Natural killer cell (primary cell): ENCODE measurements around the gene PUSL1. TPM values are rescaled to one million over a fixed set of nuclear protein-coding genes. Genes with fewer than 3 reads are reported as not detected.

Experiments used
- ATAC-seq, 3 donors: fragments of 150-1000 bp in 2 of 3; fragments of 200-7000 bp in 1 of 3; cut with Tn5 transposase; 1 replicate in 1 of 3; 2 replicates in 2 of 3; pipeline ENCODE4 v1.10.0; 2021; ENCODE audit warnings: mild to moderate bottlenecking in 2 of 3, moderate library complexity in 2 of 3
- DNase-seq, 2 donors: peaks; one replicate each; pipeline versions ENCODE4 v3.0.0 to v3.0.0-alpha.2; 2013 to 2021; ENCODE audit warnings: mixed read lengths in 1 of 2
- H3K27ac ChIP-seq: one replicate; pipeline ENCODE4 v1.5.1; 2013; ENCODE audit warnings: mild to moderate bottlenecking, low read length
- H3K27me3 ChIP-seq: one replicate; pipeline ENCODE4 v1.6.1; 2013; ENCODE audit warnings: low read length; ENCODE audit not compliant: control insufficient read depth, insufficient read depth
- H3K36me3 ChIP-seq: one replicate; pipeline ENCODE4 v1.6.1; 2013; ENCODE audit warnings: low read length; ENCODE audit not compliant: control insufficient read depth, insufficient read depth
- H3K4me1 ChIP-seq: one replicate; pipeline ENCODE4 v1.6.1; 2013; ENCODE audit warnings: low read length; ENCODE audit not compliant: control insufficient read depth, insufficient read depth
- H3K4me3 ChIP-seq: one replicate; pipeline ENCODE4 v1.5.1; 2013; ENCODE audit warnings: low read length
- H3K9me3 ChIP-seq: one replicate; pipeline ENCODE4 v1.6.1; 2013; ENCODE audit warnings: low read length; ENCODE audit not compliant: control insufficient read depth, insufficient read depth
- H3K27ac Mint-ChIP-seq, 2 donors: one replicate each; pipeline ENCODE4 v1.8.0; 2022; ENCODE audit warnings: mild to moderate bottlenecking in 2 of 2, mixed read lengths in 2 of 2, moderate library complexity in 1 of 2
- H3K27me3 Mint-ChIP-seq, 2 donors: one replicate each; pipeline ENCODE4 v1.8.0; 2022; ENCODE audit warnings: low read depth in 2 of 2, mixed read lengths in 2 of 2
- H3K36me3 Mint-ChIP-seq: one replicate; pipeline ENCODE4 v1.8.0; 2022; ENCODE audit warnings: mixed read lengths
- H3K4me1 Mint-ChIP-seq, 2 donors: one replicate each; pipeline ENCODE4 v1.8.0; 2022; ENCODE audit warnings: mixed read lengths in 2 of 2
- H3K4me3 Mint-ChIP-seq: one replicate; pipeline ENCODE4 v1.8.0; 2022; ENCODE audit warnings: mild to moderate bottlenecking, moderate library complexity, mixed read lengths
- H3K9me3 Mint-ChIP-seq, 2 donors: one replicate each; pipeline ENCODE4 v1.8.0; 2022; ENCODE audit warnings: mixed read lengths in 2 of 2
- CTCF ChIP-seq: fragments of 200-600 bp; IDR thresholded peaks from one replicate; pipeline ENCODE4 v1.8.0; 2022; ENCODE audit warnings: antibody characterized with exemption
- WGBS: methylation state at CpG from one replicate; pipeline ENCODE4 v1.1.7; 2013; ENCODE audit warnings: missing lambda C conversion rate; ENCODE audit not compliant: insufficient coverage; 5-methylcytosine and 5-hydroxymethylcytosine counted together
- intact Hi-C: fragments of 100-400 bp; cut with micrococcal nuclease; formaldehyde crosslinking; loops from one replicate; pipeline ENCODE4 v1.14.2; 2022
- total RNA-seq, 4 donors: library from RNA; stranded (reverse); fragments of 120-200 nt in 1 of 4; gene quantifications; one replicate each; pipeline versions ENCODE4 v1.2.3 to v1.2.4, GENCODE V29; 2013 to 2022

Gene PUSL1
- total RNA-seq, 3 donors from 2014 or later (not counting 1 experiment from before 2014, with no cell fraction given), result 11.1 to 13.0 (median 12.9) TPM

GRCh38 chr1:1340185-1340584, 31.8 kb downstream of the PUSL1 start:
- Mint-ChIP-seq H3K4me1 (peaks cover 0 to 6% of the 10 kb centered on the region in 2 donors), H3K27ac (no peak overlapping the region), H3K27me3 (no peaks in the 10 kb centered on the region), H3K9me3 (no peaks in the 10 kb centered on the region), H3K4me3 (no peak overlapping the region), H3K36me3 (no peaks in the 10 kb centered on the region)
- peaks cover 2% of the 10 kb centered on the region for H3K36me3 ChIP-seq
- H3K4me1 ChIP-seq, result no peaks in the 10 kb centered on the region
- TF ChIP-seq CTCF, result no peak
- intact Hi-C loops, result no loop called here
- H3K27me3 ChIP-seq, result no peaks in the 10 kb centered on the region
- H3K4me3 ChIP-seq, result no peak overlapping the region
- no peaks in the 10 kb centered on the region for H3K9me3 ChIP-seq
- no peak overlapping the region for H3K27ac ChIP-seq
- 95% methylated on average over 23 of the region's 23 CpGs for WGBS
- DNase-seq, result no peak
- ATAC-seq, result no peak

GRCh38 chr1:1340791-1341548, 32.6 kb downstream of the PUSL1 start:
- no peak for ATAC-seq
- DNase-seq, result no peak
- Mint-ChIP-seq H3K4me3 (no peak overlapping the region), H3K4me1 (peaks cover 0 to 6% of the 10 kb centered on the region in 2 donors), H3K9me3 (no peaks in the 10 kb centered on the region), H3K36me3 (no peaks in the 10 kb centered on the region), H3K27me3 (no peaks in the 10 kb centered on the region), H3K27ac (no peak overlapping the region)
- Histone ChIP-seq H3K27me3 (no peaks in the 10 kb centered on the region), H3K27ac (no peak overlapping the region), H3K4me1 (no peaks in the 10 kb centered on the region), H3K36me3 (peaks cover 2% of the 10 kb centered on the region), H3K4me3 (no peak overlapping the region), H3K9me3 (no peaks in the 10 kb centered on the region)
- intact Hi-C loops, result no loop called here
- TF ChIP-seq CTCF, result no peak
- 94% methylated on average over 36 of the region's 36 CpGs for WGBS

GRCh38 chr1:1341549-1342021, 33.2 kb downstream of the PUSL1 start:
- no peak for TF ChIP-seq CTCF
- Histone ChIP-seq H3K9me3 (no peaks in the 10 kb centered on the region), H3K36me3 (peaks cover 2% of the 10 kb centered on the region), H3K4me3 (no peak overlapping the region), H3K27ac (no peak overlapping the region), H3K27me3 (no peaks in the 10 kb centered on the region), H3K4me1 (no peaks in the 10 kb centered on the region)
- intact Hi-C loops, result no loop called here
- no peaks in the 10 kb centered on the region for H3K36me3 Mint-ChIP-seq
- no peak overlapping the region for H3K27ac Mint-ChIP-seq
- H3K4me1 Mint-ChIP-seq, result peaks cover 0 to 10% of the 10 kb centered on the region in 2 donors
- no peak overlapping the region for H3K4me3 Mint-ChIP-seq
- DNase-seq, result no peak
- ATAC-seq, result no peak
- no peaks in the 10 kb centered on the region for H3K27me3 Mint-ChIP-seq
- no peaks in the 10 kb centered on the region for H3K9me3 Mint-ChIP-seq
- WGBS, result 95% methylated on average over 17 of the region's 17 CpGs
